ENCODE measurements around the gene C9. TPM values are rescaled to one million over a fixed set of nuclear protein-coding genes. Genes with fewer than 3 reads are reported as not detected.

The C9 gene
- total RNA-seq, 1 donor from 2014 or later, result not detected

DNA sequence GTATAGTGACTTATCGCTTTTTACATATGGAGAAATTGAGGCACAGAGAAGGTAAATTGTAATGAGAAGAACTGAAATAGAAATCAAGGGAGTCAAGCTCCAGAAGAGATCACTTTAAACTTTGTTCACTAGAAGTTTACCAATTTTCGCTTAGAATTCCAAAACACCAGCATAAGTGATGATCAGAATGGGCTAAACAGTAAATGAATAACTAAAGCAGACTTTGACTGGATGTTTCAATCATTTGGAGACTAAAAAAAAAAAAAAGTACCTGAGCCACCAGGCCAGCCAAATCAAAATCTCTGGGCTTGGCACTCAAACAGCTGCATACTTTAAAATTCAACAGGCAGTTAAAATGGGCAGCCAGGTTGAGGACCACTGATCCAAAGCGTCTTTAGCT is 106.7 kb downstream of the C9 start:
- Mint-ChIP-seq H3K4me1 (no peaks in the 10 kb centered on the region), H3K4me3 (no peak overlapping the region), H3K27me3 (ENCODE audit: low read depth) (no peaks in the 10 kb centered on the region), H3K27ac (no peak overlapping the region), H3K9me3 (no peaks in the 10 kb centered on the region), H3K36me3 (no peaks in the 10 kb centered on the region)
- DNase-seq (ENCODE audit: low spot score in 2 of 2, unreplicated experiment in 2 of 2), result no peak
- TF ChIP-seq, protein P1, sequence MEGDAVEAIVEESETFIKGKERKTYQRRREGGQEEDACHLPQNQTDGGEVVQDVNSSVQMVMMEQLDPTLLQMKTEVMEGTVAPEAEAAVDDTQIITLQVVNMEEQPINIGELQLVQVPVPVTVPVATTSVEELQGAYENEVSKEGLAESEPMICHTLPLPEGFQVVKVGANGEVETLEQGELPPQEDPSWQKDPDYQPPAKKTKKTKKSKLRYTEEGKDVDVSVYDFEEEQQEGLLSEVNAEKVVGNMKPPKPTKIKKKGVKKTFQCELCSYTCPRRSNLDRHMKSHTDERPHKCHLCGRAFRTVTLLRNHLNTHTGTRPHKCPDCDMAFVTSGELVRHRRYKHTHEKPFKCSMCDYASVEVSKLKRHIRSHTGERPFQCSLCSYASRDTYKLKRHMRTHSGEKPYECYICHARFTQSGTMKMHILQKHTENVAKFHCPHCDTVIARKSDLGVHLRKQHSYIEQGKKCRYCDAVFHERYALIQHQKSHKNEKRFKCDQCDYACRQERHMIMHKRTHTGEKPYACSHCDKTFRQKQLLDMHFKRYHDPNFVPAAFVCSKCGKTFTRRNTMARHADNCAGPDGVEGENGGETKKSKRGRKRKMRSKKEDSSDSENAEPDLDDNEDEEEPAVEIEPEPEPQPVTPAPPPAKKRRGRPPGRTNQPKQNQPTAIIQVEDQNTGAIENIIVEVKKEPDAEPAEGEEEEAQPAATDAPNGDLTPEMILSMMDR (IDR thresholded peaks at IDR 0.05; ENCODE audit: unreplicated experiment), result no peak

- Mint-ChIP-seq H3K27ac (no peak overlapping the region), H3K9me3 (no peaks in the 10 kb centered on the region), H3K4me3 (no peak overlapping the region), H3K36me3 (no peaks in the 10 kb centered on the region), H3K4me1 (no peaks in the 10 kb centered on the region), H3K27me3 (ENCODE audit: low read depth) (no peaks in the 10 kb centered on the region)
- DNase-seq (ENCODE audit: low spot score in 2 of 2, unreplicated experiment in 2 of 2), result no peak
- TF ChIP-seq, protein P1 (IDR thresholded peaks at IDR 0.05; ENCODE audit: unreplicated experiment), result no peak
Measured at GRCh38 chr5:39256477-39257235, 107.6 kb downstream of the C9 start.

- DNase-seq (ENCODE audit: low spot score in 2 of 2, unreplicated experiment in 2 of 2), result no peak
Measured at GRCh38 chr5:39255406-39255805, 108.9 kb downstream of the C9 start.

GRCh38 chr5:39254671-39255070 is 109.6 kb downstream of the C9 start:
- H3K27me3 Mint-ChIP-seq (ENCODE audit: low read depth), result no peaks in the 10 kb centered on the region
- no peaks in the 10 kb centered on the region for H3K9me3 Mint-ChIP-seq
- TF ChIP-seq, protein P1 (IDR thresholded peaks at IDR 0.05; ENCODE audit: unreplicated experiment), result no peak
- H3K27ac Mint-ChIP-seq, result no peak overlapping the region
- DNase-seq (ENCODE audit: low spot score in 2 of 2, unreplicated experiment in 2 of 2), result no peak
- no peaks in the 10 kb centered on the region for H3K36me3 Mint-ChIP-seq
- H3K4me3 Mint-ChIP-seq, result no peak overlapping the region
- H3K4me1 Mint-ChIP-seq, result no peaks in the 10 kb centered on the region

More at GRCh38 chr5:39255406-39255805, 108.9 kb downstream of the C9 start:
- H3K27ac Mint-ChIP-seq, result no peak overlapping the region
- no peaks in the 10 kb centered on the region for H3K27me3 Mint-ChIP-seq (ENCODE audit: low read depth)
- no peak overlapping the region for H3K4me3 Mint-ChIP-seq
- TF ChIP-seq, protein P1 (IDR thresholded peaks at IDR 0.05; ENCODE audit: unreplicated experiment), result no peak
- H3K36me3 Mint-ChIP-seq, result no peaks in the 10 kb centered on the region
- H3K9me3 Mint-ChIP-seq, result no peaks in the 10 kb centered on the region
- no peaks in the 10 kb centered on the region for H3K4me1 Mint-ChIP-seq

DNA sequence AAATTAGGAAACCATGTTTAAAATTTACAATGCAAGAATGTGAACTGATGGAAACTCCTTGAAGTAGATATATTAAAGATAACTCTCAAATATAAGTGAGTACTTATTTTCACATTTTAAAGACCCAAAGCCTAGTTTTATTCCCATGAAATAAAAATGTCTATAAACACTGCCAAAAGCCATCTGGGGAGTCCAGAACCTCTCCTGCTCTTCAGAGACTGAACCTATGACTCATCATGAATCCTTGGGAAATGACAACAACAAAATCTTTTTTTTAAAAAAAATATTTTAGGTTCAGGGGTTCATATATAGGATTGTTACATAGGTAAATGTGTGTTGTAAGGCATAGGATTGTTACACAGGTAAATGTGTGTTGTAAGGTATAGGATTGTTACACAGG is 111.1 kb downstream of the C9 start:
- no peak overlapping the region for H3K27ac Mint-ChIP-seq
- H3K4me3 Mint-ChIP-seq, result no peak overlapping the region
- no peak for DNase-seq (ENCODE audit: low spot score in 2 of 2, unreplicated experiment in 2 of 2)
- no peaks in the 10 kb centered on the region for H3K36me3 Mint-ChIP-seq
- no peaks in the 10 kb centered on the region for H3K27me3 Mint-ChIP-seq (ENCODE audit: low read depth)
- H3K4me1 Mint-ChIP-seq, result no peaks in the 10 kb centered on the region
- peaks cover 4% of the 10 kb centered on the region for H3K9me3 Mint-ChIP-seq
- TF ChIP-seq, protein P1 (IDR thresholded peaks at IDR 0.05; ENCODE audit: unreplicated experiment), result no peak

Measured in mesothelial cell of epicardium (in vitro differentiated cells).